K562 (cell line): ENCODE results near the gene DAPK3. TPM values are rescaled to one million over a fixed set of nuclear protein-coding genes. Genes with fewer than 3 reads are reported as not detected.

Source experiments
- BACH1 ChIP-seq: fragments of 200-800 bp; sonication (Bioruptor generic); IDR thresholded peaks from 2 replicates; pipeline ENCODE4 v1.6.1; 2016; ENCODE audit warnings: missing genetic modification characterization, missing compliant biosample characterization
- C11orf30 ChIP-seq: fragments of 450-650 bp; IDR thresholded peaks from 2 replicates; pipeline ENCODE4 v1.6.1; 2016; ENCODE audit warnings: low read depth, mild to moderate bottlenecking
- CREM ChIP-seq: IDR thresholded peaks from 2 replicates; pipeline ENCODE4 v1.6.1; 2014; ENCODE audit warnings: antibody characterized with exemption, low read depth
- GTF2A2 ChIP-seq: IDR thresholded peaks from 2 replicates; pipeline ENCODE4 v1.6.1; 2016; ENCODE audit warnings: mild to moderate bottlenecking, missing genetic modification characterization, missing compliant biosample characterization
- HDAC2 ChIP-seq: fragments of 450-650 bp; IDR thresholded peaks from 2 replicates; pipeline ENCODE4 v1.6.1; 2016; ENCODE audit warnings: mild to moderate bottlenecking
- HDAC6 ChIP-seq: IDR thresholded peaks from 2 replicates; pipeline ENCODE4 v1.6.1; 2012; ENCODE audit warnings: low read depth, mild to moderate bottlenecking, control low read depth, inconsistent platforms, low read length, moderate library complexity
- KAT8 ChIP-seq: fragments of 450-650 bp; IDR thresholded peaks from 2 replicates; pipeline ENCODE4 v1.6.1; 2016; ENCODE audit warnings: low read depth, mild to moderate bottlenecking
- KDM5B ChIP-seq: fragments of 200-600 bp; sonication (generic); IDR thresholded peaks from 2 replicates; pipeline ENCODE4 v1.6.1; 2012; ENCODE audit warnings: low read depth, mild to moderate bottlenecking, moderate library complexity, low read length, control low read depth, inconsistent platforms; ENCODE audit not compliant: insufficient replicate concordance
- KLF1 ChIP-seq: fragments of 450-650 bp; IDR thresholded peaks from 2 replicates; pipeline ENCODE4 v1.6.1; 2016; ENCODE audit warnings: missing genetic modification characterization, missing compliant biosample characterization
- MED1 ChIP-seq: sonication (generic); formaldehyde crosslinking; IDR thresholded peaks from 2 replicates; pipeline ENCODE4 v1.8.1; 2023; ENCODE audit warnings: missing genetic modification reagents, borderline replicate concordance
- NFRKB ChIP-seq: fragments of 450-650 bp; IDR thresholded peaks from 2 replicates; pipeline ENCODE4 v1.6.1; 2016; ENCODE audit warnings: low read depth
- NRF1 ChIP-seq, 2 experiments: fragments of 450-650 bp; IDR thresholded peaks in 1 of 2; conservative IDR thresholded peaks in 1 of 2; 2 replicates each; pipeline ENCODE4 v1.6.1; 2014; ENCODE audit warnings: mild to moderate bottlenecking in 2 of 2
- PPARD ChIP-seq: fragments of 250-450 bp; sonication (Bioruptor Pico); IDR thresholded peaks from 2 replicates; pipeline ENCODE4 v1.8.0; 2022; ENCODE audit warnings: inconsistent platforms, mild to moderate bottlenecking, moderate library complexity
- RB1 ChIP-seq: fragments of 450-650 bp; IDR thresholded peaks from 2 replicates; pipeline ENCODE4 v1.6.1; 2017; ENCODE audit warnings: low read depth, mild to moderate bottlenecking
- RCOR1 ChIP-seq, 2 experiments: IDR thresholded peaks; 2 replicates each; pipeline ENCODE4 v1.6.1; 2012; ENCODE audit warnings: low read depth in 2 of 2, low read length in 2 of 2, borderline replicate concordance in 1 of 2, improper control_type of control experiment in 1 of 2
- RREB1 ChIP-seq: fragments of 250-450 bp; sonication (Bioruptor Pico); IDR thresholded peaks from 2 replicates; pipeline ENCODE4 v1.4.0; 2020
- SMARCB1 ChIP-seq: IDR thresholded peaks from 2 replicates; pipeline ENCODE4 v1.6.1; 2011; ENCODE audit warnings: improper control_type of control experiment, low read depth; ENCODE audit not compliant: insufficient read length
- TARDBP ChIP-seq: fragments of 450-650 bp; IDR thresholded peaks from 2 replicates; pipeline ENCODE4 v1.6.1; 2016
- TEAD1 ChIP-seq, 2 experiments: fragments of 450-650 bp in 1 of 2; sonication (generic) in 1 of 2; formaldehyde crosslinking; IDR thresholded peaks; 2 replicates each; pipeline versions ENCODE4 v1.4.0 to v1.8.0; 2020 to 2022; ENCODE audit warnings: mild to moderate bottlenecking in 2 of 2, missing genetic modification reagents in 1 of 2
- ZFX ChIP-seq: sonication (generic); formaldehyde crosslinking; IDR thresholded peaks from 2 replicates; pipeline ENCODE4 v1.8.0; 2022; ENCODE audit warnings: mild to moderate bottlenecking, missing genetic modification reagents, moderate library complexity
- ZNF224 ChIP-seq: sonication (generic); formaldehyde crosslinking; IDR thresholded peaks from 2 replicates; pipeline ENCODE4 v1.8.0; 2022; ENCODE audit warnings: mild to moderate bottlenecking, missing genetic modification reagents
- ZNF583 ChIP-seq: fragments of 250-450 bp; sonication (Bioruptor Pico); IDR thresholded peaks from 2 replicates; pipeline ENCODE4 v1.4.0; 2020
- ZZZ3 ChIP-seq: fragments of 450-650 bp; IDR thresholded peaks from 2 replicates; pipeline ENCODE4 v1.6.1; 2016; ENCODE audit warnings: antibody characterized with exemption, mild to moderate bottlenecking, moderate library complexity
- polyA plus RNA-seq, 8 experiments: library from polyadenylated mRNA; depleted of rRNA in 4 of 8; stranded (reverse) in 5 of 8; unstranded in 3 of 8; fragments of >200 nt; fragmentation: Nextera tagmentation in 2 of 8; fragmentation: Illumina TruSeq in 1 of 8; extraction: Ambion mirVana in 2 of 8; extraction: Trizol in 1 of 8; gene quantifications; 2 replicates each; pipeline versions ENCODE4 v1.2.1 to v1.2.3, GENCODE V29; 2011 to 2014; ENCODE audit warnings: inconsistent platforms in 1 of 8, missing spikeins in 1 of 8
- total RNA-seq, 7 experiments: library from RNA; depleted of rRNA in 6 of 7; stranded (reverse); fragments of >200 nt in 6 of 7; fragmentation: Illumina TruSeq in 2 of 7; extraction: Trizol in 2 of 7; gene quantifications; 2 replicates each; pipeline versions ENCODE4 v1.2.1 to v1.2.3, GENCODE V29; 2011 to 2021; ENCODE audit warnings: low replicate concordance in 1 of 7
- TF ChIP-seq, protein P1 (sequence below): fragments of 250-450 bp; sonication (Bioruptor Pico); IDR thresholded peaks from 2 replicates; pipeline ENCODE4 v1.8.0; 2021; ENCODE audit warnings: moderate library complexity, mild to moderate bottlenecking, inconsistent platforms

The DAPK3 gene
- total and polyA plus RNA-seq, 9 of the 15 experiments (the other 6 are each of a cell fraction or from before 2014, with no cell fraction given), result 0.14 to 63.4 (median 25.0) TPM

DNA sequence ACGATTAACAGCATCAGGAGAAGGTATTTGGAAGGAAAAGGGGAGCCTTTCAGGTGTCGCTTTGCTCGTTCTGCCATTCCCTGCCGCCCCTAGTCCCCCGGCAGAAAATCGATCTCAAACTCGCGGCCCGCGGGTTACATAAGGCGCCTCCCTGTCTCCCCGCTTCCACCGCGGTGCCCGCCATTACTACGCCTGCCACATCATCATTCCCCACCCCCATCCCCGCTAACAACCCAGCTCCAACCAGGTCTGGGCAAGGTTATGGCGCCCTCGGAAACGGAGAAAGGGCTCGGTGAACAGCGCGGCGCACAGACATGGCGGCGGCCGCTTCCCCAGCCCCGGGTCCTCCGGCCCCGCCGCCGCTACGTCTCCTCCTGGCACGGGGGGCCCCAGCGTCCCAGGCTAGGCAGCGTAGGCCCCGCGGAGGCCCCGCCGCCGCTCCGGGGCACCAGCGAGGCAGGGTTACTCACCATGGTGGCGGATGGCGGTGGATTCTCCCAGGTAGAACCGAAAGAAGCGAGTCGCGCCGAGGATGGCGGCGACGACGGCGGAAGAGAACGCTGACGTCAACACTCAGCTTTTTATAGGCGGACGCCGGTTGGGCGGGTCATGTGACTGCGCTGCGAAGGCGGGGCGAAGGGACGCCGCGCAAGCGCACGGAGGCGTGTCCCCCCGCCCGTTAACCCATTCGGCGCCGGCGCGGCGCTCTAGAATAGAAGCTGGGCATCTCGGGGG, 14.2 kb upstream of the DAPK3 start, which contains the start of gene EEF2 (continued):
- TF ChIP-seq RCOR1 (IDR thresholded peaks at IDR 0.05; ENCODE audit: borderline replicate concordance in 1 of 2, low read depth in 2 of 2, low read length in 2 of 2), result peak in 1 of 2 experiments; percentile 3; a peak in 1 of 4 replicates
- TF ChIP-seq MED1, result no peak
- no peak for TF ChIP-seq BACH1 (tag)
- no peak for TF ChIP-seq SMARCB1
- TF ChIP-seq ZFX (CRISPR knock-in tag), result peak; percentile 85
- TF ChIP-seq KAT8, result no peak
- peak; percentile 81 for TF ChIP-seq C11orf30
- peak; percentile 65; the same call in 1 of the 2 replicates for TF ChIP-seq TARDBP
- peak; percentile 29; the same call in 1 of the 2 replicates for TF ChIP-seq KLF1 (tag)
- TF ChIP-seq ZNF224, result peak; percentile 62; the same call in 1 of the 2 replicates
- peak; percentile 98 for TF ChIP-seq ZZZ3
- peak; percentile 95 for TF ChIP-seq CREM
- TF ChIP-seq ZNF583 (CRISPR knock-in tag), result 0 out of 2 replicates have a peak, but pooled peaks have one; percentile 12
- peak; percentile 93 for TF ChIP-seq RB1
- peak; percentile 89 for TF ChIP-seq NFRKB
- TF ChIP-seq NRF1 (conservative IDR thresholded peaks at IDR 0.05 in 1 of 2, IDR thresholded peaks at IDR 0.05 in 1 of 2), result peak; percentile 98
- TF ChIP-seq HDAC2, result peak; percentile 13; the same call in 1 of the 2 replicates
- TF ChIP-seq, protein P1, sequence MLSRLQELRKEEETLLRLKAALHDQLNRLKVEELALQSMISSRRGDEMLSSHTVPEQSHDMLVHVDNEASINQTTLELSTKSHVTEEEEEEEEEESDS (CRISPR knock-in tag), result no peak
- TF ChIP-seq HDAC6, result 0 out of 2 replicates have a peak, but pooled peaks have one; percentile 77
- peak in 1 of 2 experiments; percentile 38; a peak in 2 of 4 replicates for TF ChIP-seq TEAD1 (CRISPR knock-in tag; IDR thresholded peaks at IDR 0.05)
- TF ChIP-seq PPARD, result no peak
- no peak for TF ChIP-seq RREB1 (CRISPR knock-in tag)
- peak; percentile 100 for TF ChIP-seq KDM5B
- TF ChIP-seq GTF2A2 (tag), result peak; percentile 98
